Posterior vena cava (tissue), 2 donors: ENCODE data around the gene CEACAM18. TPM values are rescaled to one million over a fixed set of nuclear protein-coding genes. Genes with fewer than 3 reads are reported as not detected.
A peak's percentile ranks its signal among the peaks of the same experiment; 100 is the strongest.
"Not testable (repeated sequence)": the region's sequence is repeated elsewhere in the genome, so short reads cannot be mapped to it uniquely, and the experiment has no call there.

Experiments
- DNase-seq: peaks from one replicate; pipeline ENCODE4 v3.0.0-alpha.2; 2020; ENCODE audit warnings: low spot score
- intact Hi-C, 2 donors: fragments of 100-400 bp; cut with DNase I; formaldehyde crosslinking; loops; one replicate each; pipeline versions ENCODE4 v1.14.1 to v1.14.2; 2022 to 2023
- total RNA-seq, 2 donors: library from RNA; stranded (reverse); fragmentation: NEBNext Ultra II Directional; extraction: Animal tissue kit (Norgen Biotek cat#: 25700); gene quantifications; one replicate each; pipeline ENCODE4 v1.2.1, GENCODE V29; 2021
- donor health status: DM: yes; HTN: yes; CAD: no.
- donor health status: DM: yes; HTN: yes; CAD: no.

The CEACAM18 gene
- total RNA-seq, 2 donors from 2014 or later = not detected

DNA sequence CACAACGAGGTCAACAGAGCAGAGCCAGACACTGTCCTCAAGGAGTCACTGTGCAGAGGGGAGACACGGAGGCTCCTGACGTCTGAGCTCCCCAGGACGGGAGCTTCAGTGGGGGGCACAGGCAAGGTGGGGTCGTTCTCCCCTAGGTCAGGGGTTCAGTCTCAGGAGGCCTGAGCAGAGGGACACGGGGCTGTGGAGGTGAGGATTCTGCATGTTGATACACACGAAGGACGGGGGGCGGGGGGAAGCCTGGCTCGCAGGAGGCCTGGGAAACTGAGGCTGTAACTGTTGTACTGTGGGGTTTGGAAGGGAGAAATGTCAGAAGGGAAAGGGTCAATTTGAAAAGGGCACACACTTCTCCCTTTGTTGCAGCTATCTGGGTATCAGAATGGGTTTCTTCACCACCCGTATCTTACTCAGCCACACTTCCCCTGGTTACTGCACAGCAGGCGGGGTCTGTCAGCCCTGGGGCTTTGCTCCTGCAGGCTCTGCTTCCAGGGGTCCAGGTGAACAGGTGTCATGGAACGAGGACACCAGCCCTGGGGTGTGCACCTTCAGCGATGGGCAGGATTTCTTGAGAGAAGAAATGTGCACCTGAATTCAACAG lies 19.3 kb upstream of the CEACAM18 start:
- intact Hi-C loops = loop anchor here in 1 of 2 donors (5.0 kb wide), 1 partner anchor 1873 kb away; the partner anchor contains the start of gene ZNF845
- peak; percentile 66 for DNase-seq

DNA sequence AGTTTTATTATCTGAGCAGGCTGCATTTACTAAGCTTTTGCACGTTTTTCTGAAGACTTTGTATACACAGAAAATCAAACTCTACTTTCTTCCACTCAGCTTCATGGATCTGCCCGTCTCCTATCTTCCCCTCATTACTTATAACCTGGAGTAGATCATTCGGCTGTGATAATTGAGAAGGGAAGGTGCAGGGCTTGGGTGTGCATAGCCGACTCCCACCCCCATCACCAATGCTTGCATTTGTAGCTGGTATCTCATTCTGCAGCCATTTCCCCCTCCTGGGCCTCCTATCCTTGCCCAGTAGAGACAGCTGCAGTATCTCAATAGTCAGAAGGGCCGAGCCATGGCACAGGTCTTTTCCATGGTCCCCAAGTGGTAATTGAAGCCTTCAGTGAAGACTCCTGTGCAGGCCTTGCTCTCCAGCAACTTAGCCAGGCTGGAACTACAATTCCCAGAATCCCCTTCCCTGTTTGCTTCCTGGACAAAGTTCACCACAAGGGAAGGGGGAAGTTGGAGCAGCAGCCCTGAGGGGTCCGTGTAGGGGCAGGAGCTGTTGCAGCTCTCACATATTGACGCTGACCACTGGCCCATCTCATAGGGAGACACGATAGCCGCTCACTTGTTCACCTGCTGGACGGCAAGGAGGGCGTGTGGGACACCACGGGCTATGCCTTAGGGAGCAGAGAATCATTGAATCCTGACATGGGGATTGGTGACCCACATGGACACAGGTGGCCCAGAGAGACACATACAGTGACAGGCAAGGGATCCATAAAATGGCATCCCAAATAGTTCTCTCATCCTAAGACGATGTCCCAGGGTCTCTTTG lies 18.0 kb upstream of the CEACAM18 start:
- intact Hi-C loops = loop anchor here in 1 of 2 donors (10.0 kb wide), 1 partner anchor 194 kb away; no protein-coding TSS in a partner anchor

DNA sequence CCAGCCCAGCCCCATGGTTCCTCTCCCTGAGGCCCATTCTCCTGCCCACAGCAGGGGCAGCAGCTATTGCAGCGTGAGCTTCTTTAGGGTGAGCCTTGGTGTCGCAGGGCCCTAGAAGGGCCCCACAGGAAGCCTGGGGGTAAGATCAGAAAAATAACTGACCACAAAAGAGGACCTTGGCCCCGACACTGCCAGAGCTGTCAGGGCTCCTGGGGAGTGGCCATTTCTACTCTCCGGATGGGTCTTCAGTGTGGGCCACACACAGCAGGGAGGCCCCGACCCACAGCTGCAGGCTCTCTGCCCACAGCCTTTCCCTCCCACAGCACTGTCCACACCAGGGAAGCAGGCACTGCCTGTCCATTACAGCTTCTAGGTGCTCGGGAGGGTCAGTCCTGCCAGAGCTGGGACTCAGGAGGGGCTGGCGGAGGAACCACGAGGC lies 16.6 kb upstream of the CEACAM18 start:
- intact Hi-C loops = loop anchor here in 1 of 2 donors (10.0 kb wide), 1 partner anchor 193 kb away; no protein-coding TSS in a partner anchor
- DNase-seq = peak; percentile 79

More for the DNA sequence above, 18.0 kb upstream of the CEACAM18 start:
- DNase-seq = peak; percentile 72

DNA sequence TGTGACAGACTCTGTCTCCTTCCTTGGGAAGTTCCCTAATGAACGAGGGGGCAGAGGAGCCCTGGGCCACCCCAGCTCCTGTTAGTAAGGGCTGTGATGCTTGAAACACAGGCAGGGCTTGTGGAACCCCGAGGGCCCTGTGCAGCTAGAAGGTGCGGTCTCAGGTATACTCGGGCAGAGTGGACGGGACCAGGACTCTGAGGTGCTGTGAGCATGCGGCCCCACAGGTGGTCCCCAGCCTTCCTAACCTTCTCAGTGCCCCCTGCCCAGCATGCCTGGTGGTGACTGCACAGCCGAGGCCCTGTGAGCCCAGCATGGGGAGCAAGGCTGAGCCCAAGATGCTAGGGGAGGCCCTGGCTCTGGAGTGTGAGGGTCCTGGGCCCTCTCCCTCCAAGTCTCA lies 16.1 kb upstream of the CEACAM18 start:
- intact Hi-C loops = loop anchor here in 1 of 2 donors (10.0 kb wide), 1 partner anchor 193 kb away; no protein-coding TSS in a partner anchor
- peak; percentile 74 for DNase-seq

DNA sequence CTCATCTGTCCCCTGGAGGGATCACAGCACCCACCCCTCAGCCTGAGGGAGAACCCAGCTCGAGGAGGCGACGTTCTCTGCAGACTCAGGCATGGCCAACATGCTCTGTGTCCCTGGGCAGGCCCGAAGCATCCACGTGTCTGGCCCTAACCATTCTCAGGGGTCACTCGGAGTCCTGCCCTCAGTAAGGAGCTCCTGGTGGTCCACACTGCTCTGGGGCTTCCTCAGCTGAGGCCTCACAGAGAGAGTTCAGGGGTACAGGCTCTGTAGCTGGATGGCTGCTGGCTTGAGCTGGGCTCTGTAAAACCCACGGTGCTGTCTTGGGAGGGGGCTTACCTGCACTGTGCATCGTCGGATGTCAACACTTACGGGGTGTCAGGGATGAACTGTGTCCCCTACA lies 15.7 kb upstream of the CEACAM18 start:
- intact Hi-C loops = loop anchor here in 1 of 2 donors (10.0 kb wide), 1 partner anchor 192 kb away; no protein-coding TSS in a partner anchor
- peak; percentile 50 for DNase-seq

DNA sequence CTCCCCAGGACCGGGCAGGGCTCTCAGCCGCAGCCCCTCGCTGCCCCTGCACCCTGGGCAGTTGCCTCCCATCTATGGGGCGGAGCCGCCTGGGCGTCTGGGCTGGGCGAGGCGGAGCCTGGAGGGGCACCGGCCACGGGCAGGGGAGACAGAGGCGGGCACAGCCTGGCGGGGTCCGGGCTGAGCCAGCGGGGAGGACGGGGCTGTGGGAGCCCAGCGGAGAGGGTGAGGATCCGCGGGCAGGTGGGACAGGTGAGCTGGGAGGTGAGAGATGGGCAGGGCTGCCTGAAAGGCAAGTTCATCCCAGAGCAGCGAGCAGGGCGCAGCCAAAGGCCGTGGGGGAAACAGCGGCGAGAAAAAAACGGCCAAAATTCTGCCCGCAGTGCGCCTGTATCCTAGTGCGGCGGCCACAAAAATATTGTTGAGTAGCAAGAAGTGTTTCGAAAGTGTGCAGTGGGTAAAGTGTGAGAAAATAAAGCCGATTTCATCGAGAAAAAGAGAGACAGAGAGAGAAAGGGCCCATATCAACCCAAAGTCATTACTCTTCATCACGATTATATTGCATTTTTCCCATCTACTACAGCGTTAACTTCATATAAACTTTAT lies 14.3 kb upstream of the CEACAM18 start:
- DNase-seq = not testable (repeated sequence)
- intact Hi-C loops = loop anchor here in 1 of 2 donors (10.0 kb wide), 1 partner anchor 191 kb away; no protein-coding TSS in a partner anchor

DNA sequence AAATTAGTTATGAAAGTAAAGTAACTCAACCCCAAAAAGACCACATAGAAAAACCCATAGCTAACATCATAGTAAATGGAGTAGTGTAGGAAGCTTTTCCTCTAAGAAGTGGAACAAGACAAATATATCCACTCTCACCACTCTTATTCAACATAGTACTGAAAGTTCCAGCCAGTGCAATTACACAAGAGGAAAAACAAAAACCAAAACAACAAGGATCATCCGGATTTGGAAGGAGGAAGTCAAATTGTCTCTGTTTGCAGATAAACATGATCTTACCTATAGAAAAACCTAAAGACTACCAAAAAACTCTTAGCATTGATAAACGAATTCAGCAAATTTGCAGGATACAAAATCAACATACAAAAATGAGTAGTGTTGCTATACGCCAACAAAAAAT lies 11.6 kb upstream of the CEACAM18 start:
- DNase-seq = no peak
- intact Hi-C loops = loop anchor here in 1 of 2 donors (10.0 kb wide), 1 partner anchor 188 kb away; no protein-coding TSS in a partner anchor

DNA sequence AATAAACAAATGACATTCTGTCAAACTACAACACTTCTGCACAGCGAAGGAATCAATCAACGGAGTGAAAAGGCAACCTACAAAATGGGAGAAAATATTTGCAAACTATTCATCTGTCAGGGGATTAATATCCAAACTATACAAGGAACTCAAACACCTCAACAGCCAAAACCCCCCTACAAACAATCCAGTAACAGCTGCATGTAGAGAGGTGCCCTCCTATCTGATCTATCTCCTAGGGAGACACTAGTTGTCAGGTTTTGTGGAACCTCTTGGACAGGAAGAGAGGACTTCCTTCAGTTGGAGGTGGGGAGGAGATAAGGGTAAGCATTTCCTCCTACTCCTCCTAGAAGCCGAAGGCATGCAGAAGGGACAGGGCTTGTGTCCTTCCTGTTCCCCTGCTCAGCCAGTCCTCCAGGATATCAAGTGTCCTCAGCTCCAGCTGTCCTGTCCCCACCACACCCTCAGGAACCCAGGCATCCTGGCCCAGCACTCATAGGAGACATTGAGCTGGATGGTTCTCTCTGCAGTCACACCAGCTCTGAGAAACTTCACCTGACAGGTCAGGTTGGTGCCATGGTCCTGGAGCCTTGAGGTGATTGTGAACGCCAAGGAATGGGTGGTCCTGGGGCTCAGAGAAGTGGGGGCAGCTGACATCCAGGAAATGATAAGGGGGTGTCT lies 10.3 kb upstream of the CEACAM18 start:
- intact Hi-C loops = loop anchor here in 1 of 2 donors (10.0 kb wide), 1 partner anchor 187 kb away; no protein-coding TSS in a partner anchor
- DNase-seq = no peak

DNA sequence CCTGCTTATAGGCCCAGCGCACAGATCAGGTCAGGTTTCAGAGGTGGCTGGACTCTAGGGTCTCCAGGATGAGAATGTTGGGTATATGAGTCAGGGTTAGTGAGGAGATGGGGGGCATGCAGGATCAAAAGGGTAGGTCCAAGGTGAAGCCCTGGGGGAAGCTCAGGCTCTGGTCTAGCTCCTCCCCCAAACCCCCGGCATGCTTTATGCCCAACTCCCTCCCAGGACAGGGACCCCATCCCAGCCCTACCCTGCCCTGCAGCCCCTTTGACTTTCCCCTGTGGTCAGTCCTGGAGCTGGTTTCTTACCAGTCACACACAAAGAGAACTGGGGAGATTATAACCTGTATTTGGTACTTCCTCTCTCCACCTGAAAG lies 9.8 kb upstream of the CEACAM18 start:
- no peak for DNase-seq
- intact Hi-C loops = loop anchor here in 1 of 2 donors (10.0 kb wide), 1 partner anchor 186 kb away; no protein-coding TSS in a partner anchor

DNA sequence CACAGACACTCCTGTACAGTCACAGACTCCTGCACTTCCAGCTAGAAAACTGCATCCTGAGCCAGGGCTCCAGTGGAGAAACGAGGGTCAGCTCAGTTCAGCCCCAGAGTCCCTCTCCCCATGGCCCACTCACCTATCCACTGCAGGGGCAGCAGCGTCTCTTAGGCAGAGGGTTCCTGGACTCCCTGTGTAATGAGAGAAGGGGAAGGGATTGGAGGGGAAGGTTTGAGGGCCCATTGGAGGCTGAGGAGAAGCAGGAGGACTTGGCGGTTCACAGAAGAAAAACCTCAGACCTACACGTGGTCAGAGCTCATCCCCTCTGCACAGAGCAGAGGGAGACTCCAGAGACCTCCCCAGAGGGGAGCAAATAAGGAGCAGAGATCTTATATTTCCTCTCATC lies 9.2 kb upstream of the CEACAM18 start:
- DNase-seq = peak; percentile 58
- intact Hi-C loops = loop anchor here in 1 of 2 donors (10.0 kb wide), 1 partner anchor 186 kb away; no protein-coding TSS in a partner anchor

DNA sequence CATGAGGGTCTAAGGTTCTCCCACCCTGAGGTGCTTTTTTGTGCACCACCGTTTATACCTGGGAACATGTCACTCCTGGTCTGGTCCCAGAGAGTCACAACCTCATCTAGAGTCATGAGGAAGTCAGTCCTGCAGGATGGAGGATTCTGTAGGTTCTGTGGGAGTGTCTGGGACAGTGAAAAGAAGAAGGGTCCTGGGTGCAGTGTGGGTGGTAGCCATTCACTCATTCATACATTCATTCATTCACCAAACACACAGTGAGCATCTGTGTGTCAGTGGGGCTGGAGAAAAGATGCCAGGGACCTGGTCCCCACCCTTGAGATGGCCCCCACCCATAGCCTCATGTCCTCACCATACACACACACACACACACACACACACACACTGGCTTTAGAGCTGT lies 8.7 kb upstream of the CEACAM18 start:
- DNase-seq = no peak
- intact Hi-C loops = loop anchor here (5.0 to 10.0 kb wide), 3 partner anchors 185 to 305 kb away; no protein-coding TSS in a partner anchor

DNA sequence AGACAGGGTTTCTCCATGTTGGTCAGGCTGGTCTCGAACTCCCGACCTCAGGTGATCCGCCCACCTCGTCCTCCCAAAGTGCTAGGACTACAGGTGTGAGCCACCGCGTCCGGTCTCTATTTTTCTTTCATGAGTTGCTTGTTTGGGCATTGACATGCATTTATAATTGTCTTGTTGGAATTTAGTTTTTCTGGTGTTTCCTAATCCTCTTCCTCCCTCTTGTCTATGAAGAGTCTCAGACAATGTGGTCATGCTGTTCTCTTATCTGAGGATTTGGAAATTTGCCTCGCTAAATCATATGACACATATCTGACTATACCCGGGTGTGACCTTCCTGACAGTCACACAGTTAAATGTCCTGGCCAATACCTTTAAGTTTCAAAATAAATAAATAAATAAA lies 7.4 kb upstream of the CEACAM18 start:
- intact Hi-C loops = loop anchor here in 1 of 2 donors (5.0 to 10.0 kb wide), 2 partner anchors 186 to 304 kb away; no protein-coding TSS in a partner anchor
- no peak for DNase-seq

DNA sequence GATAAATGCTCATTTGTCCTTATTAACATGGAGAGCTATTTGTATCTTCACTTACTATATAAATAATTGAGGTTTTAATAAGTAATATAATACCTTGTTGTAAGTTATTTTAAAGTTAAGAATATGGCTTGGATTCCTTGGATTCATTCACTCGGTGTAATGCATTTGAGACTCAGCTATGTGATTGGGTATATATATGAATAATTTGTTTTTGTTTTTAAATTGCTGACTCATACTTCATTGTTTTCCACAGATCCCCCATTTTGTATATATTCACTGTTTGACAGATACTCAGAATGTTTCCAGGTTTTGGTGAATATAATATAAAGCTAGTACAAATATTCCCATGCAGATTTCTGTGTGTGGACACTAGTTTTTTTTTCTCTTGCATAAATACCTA lies 6.8 kb upstream of the CEACAM18 start:
- intact Hi-C loops = loop anchor here in 1 of 2 donors (5.0 to 10.0 kb wide), 2 partner anchors 186 to 303 kb away; no protein-coding TSS in a partner anchor
- DNase-seq = no peak

DNA sequence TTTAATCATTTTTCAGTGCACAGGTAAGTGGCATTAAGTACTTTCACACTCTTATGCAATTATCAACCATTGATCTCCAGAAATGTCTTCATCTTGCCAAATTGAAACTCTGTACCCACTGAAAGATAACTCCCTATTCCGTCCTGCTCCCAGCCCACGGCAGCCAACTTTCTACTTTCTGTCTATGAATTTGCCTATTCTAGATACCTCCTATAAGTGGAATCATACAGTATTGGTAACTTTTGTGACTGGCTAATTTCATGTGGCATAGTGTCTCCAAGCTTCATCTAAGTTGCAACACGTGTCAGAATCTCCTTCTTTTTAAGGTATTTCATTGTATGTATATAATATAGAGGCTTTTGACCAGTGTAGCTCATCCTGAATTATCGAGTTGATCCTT lies 5.7 kb upstream of the CEACAM18 start:
- intact Hi-C loops = loop anchor here in 1 of 2 donors (5.0 to 10.0 kb wide), 2 partner anchors 185 to 302 kb away; no protein-coding TSS in a partner anchor

DNA sequence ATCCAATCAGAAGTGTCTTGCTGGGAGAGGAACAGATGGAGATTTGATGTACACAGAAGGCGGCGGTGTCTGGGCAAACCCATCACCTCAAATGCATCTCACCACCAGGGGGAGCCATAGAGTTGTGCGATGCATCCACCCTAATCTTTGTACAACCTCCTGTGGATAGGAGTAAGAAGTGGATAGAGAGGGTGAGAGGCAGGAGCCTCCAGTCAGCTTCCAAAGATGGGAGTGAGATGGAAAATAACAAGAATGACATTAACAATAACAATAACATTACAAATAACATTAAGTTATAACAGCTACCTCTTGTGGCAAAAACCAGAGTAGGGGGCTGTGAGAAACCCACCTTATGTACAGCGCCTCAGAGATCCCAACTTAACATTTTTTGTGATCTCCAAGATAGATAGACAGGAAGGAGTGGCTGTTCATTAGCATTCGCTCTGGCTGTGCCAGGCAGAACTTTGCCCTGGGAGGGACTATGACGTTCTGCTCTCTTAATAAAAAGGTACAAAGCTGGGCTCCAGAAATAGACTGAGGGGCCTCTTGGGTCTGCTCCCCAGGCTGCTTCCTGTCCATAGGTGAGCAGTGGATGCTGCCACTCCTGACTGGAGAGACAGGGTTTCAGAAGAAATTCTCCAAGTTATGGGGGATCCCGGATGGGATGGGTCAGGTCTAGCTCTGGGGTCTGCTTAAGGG lies 5.2 kb upstream of the CEACAM18 start:
- DNase-seq = peak; percentile 89
- intact Hi-C loops = loop anchor here in 1 of 2 donors (5.0 to 10.0 kb wide), 2 partner anchors 184 to 302 kb away; no protein-coding TSS in a partner anchor

More for the DNA sequence above, 5.7 kb upstream of the CEACAM18 start:
- no peak for DNase-seq

DNA sequence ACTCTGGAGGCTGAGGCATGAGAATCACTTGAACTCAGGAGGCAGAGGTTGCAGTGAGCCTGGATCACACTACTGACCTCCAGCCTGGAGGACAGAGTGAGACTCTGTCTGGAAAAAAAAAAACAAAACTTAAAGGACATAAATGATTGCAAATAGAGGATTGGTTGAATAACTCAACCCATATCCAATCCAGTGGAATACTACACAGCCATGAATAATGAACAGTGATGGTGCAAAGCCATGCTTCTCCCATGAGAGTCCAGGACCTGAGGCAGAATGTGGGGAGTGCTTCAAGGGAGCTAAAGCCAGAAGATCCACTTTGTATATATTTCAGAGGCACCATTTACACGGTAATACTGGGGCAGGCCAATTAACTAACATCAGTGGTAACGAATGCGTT lies 2.2 kb upstream of the CEACAM18 start:
- no peak for DNase-seq
- intact Hi-C loops = loop anchor here in 1 of 2 donors (10.0 kb wide), 1 partner anchor 299 kb away; no protein-coding TSS in a partner anchor

DNA sequence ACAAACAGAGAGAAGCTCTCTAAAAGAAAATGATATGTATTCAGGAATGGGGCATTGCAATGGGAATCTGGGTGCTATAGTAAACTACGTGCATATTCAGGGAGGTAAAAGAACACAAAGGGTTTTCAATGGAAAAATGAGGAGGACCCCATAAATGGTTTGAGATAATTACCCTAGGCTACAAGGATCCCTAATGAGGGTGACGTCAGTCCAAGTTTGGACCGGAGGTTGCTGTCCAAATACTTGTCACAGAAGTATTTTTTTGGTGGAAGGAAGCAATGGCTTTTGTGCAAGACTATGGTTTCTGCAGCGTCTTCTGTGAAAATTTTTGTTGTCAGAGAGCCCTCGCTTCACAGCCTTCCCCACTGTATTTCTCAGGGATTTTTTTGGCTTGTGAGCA lies 995 bp upstream of the CEACAM18 start:
- no peak for DNase-seq
- intact Hi-C loops = loop anchor here in 1 of 2 donors (10.0 kb wide), 1 partner anchor 297 kb away; no protein-coding TSS in a partner anchor
